NCI-H2029 treated with DMSO at 0.1 percent for 48 hours (cell line): ENCODE measurements around the gene INTS4.
"Not testable (repeated sequence)": the region's sequence is repeated elsewhere in the genome, so short reads cannot be mapped to it uniquely, and the experiment has no call there.

Experiments
- DNase-seq: peaks from one replicate; lab custom pipeline; 2025; lab: John Stamatoyannopoulos, UW

The INTS4 gene, protein sequence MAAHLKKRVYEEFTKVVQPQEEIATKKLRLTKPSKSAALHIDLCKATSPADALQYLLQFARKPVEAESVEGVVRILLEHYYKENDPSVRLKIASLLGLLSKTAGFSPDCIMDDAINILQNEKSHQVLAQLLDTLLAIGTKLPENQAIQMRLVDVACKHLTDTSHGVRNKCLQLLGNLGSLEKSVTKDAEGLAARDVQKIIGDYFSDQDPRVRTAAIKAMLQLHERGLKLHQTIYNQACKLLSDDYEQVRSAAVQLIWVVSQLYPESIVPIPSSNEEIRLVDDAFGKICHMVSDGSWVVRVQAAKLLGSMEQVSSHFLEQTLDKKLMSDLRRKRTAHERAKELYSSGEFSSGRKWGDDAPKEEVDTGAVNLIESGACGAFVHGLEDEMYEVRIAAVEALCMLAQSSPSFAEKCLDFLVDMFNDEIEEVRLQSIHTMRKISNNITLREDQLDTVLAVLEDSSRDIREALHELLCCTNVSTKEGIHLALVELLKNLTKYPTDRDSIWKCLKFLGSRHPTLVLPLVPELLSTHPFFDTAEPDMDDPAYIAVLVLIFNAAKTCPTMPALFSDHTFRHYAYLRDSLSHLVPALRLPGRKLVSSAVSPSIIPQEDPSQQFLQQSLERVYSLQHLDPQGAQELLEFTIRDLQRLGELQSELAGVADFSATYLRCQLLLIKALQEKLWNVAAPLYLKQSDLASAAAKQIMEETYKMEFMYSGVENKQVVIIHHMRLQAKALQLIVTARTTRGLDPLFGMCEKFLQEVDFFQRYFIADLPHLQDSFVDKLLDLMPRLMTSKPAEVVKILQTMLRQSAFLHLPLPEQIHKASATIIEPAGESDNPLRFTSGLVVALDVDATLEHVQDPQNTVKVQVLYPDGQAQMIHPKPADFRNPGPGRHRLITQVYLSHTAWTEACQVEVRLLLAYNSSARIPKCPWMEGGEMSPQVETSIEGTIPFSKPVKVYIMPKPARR

DNA sequence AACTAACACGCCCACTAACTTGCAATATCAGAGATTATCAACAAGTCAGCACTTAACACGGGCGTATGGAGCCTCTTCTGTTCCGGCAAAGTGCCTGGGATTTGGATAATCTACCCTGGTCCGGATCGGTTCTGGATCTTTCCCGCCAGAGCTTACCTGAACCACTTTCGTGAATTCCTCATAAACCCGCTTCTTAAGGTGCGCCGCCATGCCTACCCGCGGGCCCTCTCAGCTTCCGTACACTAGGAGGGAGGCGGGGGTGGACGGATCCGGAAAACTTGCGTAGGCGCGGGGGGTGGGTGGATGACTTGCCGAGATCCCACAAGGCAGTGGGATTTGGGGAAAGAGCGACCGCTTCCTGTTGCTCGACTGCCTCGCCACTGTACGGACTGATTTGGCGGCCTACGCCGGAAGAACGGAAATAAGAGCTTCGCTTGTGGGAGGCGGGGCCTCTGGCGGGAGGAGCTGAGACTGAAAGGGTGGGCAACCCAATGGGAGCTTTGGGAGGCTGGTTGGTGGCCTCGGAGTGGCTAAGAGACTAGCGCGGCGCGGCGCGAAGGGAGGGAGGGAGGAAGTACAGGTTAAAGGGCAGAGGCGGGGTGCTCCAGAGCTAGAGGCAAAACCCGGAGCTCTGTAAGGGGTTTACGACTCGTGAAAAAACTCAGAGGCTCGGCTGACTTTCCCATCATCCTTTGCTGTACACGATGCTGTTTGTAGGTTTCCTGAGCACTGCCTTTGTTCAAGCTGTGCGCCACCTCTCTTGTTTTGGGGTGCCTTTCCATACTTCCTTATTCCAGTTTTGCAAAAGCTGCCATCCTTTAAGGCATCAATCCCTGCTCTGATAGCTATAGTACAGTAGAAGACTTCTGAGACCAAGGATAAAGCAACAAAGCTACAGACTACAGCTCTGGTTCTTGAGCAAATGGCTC is at the start of gene INTS4:
Gene INTS4, minus strand, starts transcription at position 235 of the 929 bp plus-strand sequence. Its CDS starts 25 bp downstream, at position 210.
- peak; percentile 96 for DNase-seq

DNA sequence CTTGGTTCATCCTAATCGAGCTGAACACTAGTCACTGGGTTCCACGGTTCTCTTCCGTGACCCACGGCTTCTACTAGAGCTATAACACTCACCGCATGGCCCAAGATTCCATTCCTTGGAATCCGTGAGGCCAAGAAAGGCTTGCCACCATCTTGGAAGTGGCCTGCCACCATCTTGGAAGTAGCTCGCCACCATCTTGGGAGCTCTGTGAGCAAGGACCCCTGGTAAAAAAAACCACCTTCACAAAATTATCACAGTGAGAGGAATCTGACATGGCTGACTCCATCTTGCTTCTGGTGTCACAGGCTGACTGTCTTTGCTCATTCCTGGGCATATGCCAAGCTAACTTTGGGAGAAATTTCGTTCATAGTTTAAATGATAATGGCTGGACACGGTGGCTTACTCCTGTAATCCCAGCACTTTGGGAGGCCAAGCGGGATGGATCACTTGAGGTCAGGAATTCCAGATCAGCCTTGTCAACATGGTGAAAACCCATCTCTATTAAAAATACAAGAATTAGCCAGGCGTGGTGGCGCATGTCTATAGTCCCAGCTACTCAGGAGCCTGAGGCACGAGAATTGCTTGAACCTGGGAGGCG is 47.5 kb upstream of the INTS4 start:
- DNase-seq = no peak

DNA sequence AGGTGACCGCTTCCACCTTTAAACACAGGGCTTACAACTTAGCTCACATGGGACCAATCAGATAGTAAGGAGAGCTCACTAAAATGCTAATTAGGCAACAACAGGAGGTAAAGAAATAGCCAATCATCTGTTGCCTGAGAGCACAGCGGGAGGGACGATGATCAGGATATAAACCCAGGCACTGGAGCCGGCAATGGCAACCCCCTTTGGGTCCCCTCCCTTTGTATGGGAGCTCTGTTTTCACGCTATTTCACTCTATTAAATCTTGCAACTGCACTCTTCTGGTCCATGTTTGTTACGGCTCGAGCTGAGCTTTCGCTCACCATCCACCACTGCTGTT is 46.9 kb upstream of the INTS4 start:
- not testable (repeated sequence) for DNase-seq

DNA sequence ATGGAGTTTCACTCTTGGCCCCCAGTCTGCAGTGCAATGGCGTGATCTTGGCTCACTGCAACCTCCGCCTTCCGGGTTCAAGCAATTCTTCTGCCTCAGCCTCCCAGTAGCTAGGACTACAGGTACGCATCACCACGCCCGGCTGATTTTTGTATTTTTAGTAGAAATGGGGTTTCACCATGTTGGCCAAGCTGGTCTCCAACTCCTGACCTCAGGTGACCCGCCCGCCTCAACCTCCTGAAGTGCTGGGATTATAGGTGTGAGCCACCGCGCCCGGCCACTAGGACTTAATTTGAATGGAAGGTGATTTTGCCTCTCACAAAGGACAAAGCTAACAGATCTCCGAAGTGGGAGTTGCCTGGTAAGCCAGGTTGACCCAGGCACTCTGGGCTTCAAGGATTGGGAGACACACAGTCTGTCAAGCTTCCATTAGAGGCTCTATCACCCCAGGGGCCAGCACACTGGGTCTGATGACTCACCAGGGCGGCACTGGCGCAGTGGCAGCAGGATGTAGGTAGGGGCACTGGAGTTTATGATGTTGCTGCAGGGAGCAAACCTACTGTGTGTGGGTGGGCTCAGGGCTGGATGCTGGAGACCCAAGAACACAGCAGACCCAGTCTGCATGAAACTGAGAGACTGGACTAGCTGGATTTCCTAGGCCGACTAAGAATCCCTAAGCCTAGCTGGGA is 46.4 kb upstream of the INTS4 start:
- DNase-seq = no peak

DNA sequence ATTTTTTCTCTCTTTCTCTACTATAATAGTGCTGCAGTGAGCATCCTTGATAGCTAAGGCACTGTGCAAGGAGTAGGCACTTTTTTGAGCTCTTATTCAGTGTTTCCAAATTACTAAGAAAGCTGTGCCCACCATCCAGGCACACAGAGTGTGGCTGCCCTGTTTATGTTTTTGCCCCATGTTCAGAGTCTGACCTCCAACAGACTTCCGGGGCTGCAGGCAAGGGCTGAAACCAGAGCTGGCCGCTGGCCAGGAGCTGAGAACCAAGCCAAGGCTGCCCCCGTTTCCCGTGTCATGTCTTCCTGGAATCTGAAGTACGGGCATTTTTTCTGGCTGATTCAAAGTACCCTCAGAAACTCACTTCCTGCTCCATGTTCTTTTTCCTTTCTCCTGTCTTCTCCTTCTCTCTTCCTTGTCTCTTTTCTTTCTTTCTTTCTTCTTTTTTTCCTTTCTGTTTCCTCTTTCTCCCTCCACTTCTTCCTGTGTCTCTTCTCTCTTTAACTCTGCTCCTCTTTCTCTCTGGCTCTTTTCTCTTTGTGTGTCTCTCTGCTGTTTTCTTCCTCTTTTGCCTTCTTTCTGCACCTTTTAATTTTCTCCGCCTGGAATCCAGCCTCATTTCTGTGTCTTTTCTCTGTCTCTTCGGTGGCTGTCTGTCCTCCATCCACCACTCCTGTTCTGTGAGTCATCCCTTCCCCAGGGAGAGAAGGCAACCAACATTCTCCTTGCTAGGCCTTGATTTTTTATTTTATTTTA is 45.6 kb upstream of the INTS4 start:
- peak; percentile 55 for DNase-seq

DNA sequence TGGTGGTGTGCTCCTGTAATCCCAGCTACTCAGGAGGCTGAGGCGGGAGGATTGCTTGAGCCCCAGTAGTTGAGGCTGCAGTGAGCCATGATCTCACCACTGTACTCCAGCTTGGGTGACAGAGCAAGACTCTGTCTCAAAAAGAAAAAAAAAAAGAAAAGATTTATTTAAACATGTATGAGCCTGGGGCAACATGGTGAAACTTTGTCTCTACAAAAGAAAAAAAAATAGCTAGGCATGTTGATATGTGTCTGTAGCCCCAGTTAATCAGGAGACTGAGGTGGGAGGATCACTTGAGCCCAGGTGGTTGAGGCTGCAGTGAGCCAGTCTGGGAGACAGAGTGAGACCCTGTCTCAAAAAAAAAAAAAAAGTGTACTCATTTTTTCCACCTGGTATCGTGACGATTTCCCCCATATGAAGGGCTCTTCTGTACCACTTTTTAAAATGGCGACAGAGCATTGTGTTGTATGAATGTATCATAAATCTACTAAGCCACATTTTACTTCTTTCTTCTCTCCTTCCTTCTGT is 45.0 kb upstream of the INTS4 start:
- DNase-seq = no peak

DNA sequence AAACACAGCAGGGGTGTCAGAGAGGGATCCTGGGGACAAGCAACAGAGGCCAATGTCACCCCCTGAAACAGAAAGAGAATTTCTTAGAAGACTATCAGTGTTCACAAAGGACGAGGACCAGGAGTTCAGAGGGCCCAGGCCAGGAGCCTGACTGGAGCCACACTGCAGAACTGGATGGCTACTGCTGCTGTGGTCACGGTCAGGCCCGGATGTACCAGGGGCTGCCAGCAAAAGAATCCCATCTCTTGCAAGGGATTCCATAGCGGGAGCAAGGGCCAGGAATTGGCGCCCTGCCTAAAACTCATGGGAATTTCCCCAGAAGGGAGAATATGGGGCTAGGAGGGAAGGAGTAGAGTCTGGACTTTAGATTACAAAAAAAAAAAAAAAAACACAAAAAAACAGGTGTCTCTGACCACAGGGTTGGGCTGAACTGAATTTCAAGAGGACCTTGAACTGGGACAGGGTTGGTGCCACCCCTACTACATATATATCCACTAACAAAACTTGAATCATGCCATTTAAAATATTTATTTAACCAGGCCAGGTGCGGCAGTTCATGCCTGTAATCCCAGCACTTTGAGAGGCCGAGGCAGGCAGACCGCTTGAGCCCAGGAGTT is 44.3 kb upstream of the INTS4 start:
- DNase-seq = no peak

DNA sequence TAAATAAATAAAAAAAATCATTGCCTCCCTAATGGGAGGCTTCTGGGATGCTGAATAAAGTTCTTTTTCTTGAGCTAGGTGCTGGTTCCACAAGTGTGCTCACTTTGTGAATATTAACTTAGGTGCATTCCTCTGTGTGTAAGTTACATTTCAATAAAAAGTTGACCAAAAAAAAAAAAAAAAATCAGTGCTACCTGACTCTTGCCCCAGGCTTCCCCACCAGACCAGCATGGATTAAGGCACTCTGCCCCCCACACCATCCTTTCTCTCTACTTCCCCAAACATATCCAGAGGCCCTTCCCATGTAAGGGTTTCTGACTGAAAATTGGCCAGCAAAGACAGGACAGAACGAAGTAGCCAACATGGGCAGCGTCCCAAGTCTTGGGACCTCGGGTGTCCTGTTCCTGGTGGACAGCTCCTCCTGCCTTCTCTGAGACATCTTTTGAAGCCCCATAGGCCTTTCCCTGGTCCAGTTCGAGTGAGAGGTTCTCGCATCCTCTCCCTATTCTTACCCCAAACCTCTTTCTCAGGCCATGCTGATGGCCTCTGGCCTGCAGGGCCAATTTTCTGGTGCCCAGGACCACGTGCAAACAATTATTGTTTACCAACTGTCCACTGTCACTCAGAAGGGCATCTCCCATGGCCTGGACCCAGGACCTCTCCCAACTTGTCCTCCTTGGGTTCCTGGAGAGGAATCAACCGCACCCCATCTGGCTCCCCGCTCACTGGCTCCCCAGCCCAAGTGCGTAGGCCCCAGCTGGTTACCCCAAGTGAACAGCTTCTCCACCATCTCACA is 43.6 kb upstream of the INTS4 start:
- no peak for DNase-seq

DNA sequence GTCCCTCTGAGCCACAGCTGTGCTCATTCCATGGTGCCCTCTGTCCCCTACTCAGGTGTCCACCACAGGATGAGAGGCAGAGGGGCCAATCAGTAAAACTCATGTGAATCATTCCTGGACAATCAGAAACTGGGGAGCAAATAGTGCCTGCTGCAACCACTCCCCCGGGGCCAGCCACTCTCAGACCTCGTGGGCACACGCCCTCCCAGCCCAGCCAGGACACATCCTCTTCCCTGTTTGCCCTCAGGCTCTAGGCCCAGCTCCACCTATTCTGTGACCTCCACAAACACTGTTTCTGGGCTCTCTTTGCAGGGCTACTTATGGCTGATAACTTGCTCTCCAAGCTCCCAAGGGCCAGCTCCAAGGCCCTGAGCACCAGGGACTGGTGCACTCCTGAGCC is 42.6 kb upstream of the INTS4 start:
- DNase-seq = no peak

DNA sequence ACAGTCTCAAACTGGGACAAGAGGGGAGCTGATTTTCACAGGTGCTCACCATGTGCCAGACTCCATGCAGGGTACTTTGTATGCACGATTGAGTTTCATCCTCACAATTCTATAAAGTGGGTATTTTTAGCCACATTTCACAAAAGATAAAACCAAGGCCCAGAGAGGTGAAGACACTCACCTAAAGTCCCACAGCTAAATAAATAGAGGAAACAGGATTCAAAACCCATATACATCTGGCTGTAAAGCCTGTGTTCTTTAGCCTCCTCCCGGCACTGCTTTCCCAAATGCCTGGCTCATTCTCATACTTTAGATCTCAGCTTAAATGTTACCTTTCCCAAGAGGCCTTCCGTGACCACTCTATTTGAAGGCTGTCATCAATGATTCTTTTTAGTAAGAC is 41.8 kb upstream of the INTS4 start:
- DNase-seq = no peak

DNA sequence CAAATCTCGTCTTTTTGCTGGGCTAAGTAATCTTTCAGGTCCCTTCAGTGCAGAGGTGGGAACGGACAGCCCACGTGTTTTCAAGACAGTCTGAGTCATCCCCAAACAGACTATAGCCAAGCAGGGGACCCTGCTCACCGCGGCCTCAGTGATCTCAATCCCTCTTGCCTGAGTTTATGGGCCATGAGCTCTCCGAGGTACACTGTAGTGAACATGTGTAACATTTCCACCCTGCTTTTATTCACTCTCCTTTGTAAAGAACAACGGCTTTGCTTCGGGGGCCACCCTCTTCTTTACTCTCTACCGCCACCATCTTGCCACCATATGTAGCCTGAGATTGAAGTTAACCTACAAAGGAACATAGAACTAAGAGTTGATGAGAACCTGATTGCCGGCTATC is 40.2 kb upstream of the INTS4 start:
- no peak for DNase-seq

DNA sequence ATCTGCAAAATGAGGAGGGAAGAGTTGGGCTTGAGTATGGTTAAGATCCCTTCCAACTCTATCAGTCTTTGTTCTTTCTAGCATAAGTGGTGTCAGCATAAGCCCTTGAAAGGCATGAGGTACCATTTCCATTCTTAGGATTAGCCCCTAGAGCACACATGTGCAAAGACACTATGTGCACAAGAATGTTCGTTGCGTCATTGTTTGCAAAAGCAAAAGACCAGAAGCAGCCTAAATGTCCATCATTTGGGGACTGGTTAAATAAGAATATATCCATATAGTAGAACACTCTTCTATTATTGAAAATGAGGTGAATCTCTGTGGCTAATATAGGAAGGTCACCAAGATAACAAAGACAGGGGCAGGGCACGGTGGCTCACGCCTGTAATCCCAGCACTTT is 38.6 kb upstream of the INTS4 start:
- no peak for DNase-seq

DNA sequence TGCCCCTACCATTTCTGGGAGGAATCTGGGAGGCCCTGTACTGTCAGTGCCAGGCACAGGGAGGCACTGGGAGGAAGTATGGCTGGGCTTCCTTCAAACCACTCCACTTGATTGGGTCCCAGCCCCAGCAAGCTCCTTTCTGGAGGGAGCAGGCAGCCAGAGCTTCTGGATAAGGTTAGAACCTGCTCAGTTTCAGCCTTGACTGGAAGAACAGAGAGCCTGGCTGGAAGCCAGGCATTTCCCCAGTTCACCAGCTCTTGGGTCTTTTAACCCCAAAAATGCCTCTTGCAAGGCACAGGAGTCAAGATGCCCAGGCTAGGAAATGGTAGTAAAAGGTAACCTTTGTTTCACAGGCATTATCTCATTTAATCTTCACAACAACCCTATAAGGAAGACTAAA is 37.6 kb upstream of the INTS4 start:
- peak; percentile 32 for DNase-seq

DNA sequence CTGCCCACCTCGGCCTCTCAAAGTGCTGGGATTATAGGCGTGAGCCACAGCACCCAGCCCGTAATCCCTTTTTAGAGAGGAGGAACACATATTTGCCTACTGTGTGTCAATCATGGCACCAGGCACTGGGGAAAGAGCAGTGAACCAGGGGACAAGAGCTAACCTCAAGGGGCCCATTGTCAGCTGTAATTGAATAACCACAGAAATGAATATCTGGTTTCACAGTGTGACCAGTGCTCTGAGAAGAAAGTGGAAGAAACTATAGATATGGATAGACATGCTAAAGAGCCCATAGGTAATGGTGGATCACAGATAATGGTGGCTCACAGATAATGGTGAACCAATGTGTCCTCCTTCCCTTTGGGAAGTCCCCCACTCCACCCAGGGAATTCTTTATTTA is 37.2 kb upstream of the INTS4 start:
- DNase-seq = no peak

DNA sequence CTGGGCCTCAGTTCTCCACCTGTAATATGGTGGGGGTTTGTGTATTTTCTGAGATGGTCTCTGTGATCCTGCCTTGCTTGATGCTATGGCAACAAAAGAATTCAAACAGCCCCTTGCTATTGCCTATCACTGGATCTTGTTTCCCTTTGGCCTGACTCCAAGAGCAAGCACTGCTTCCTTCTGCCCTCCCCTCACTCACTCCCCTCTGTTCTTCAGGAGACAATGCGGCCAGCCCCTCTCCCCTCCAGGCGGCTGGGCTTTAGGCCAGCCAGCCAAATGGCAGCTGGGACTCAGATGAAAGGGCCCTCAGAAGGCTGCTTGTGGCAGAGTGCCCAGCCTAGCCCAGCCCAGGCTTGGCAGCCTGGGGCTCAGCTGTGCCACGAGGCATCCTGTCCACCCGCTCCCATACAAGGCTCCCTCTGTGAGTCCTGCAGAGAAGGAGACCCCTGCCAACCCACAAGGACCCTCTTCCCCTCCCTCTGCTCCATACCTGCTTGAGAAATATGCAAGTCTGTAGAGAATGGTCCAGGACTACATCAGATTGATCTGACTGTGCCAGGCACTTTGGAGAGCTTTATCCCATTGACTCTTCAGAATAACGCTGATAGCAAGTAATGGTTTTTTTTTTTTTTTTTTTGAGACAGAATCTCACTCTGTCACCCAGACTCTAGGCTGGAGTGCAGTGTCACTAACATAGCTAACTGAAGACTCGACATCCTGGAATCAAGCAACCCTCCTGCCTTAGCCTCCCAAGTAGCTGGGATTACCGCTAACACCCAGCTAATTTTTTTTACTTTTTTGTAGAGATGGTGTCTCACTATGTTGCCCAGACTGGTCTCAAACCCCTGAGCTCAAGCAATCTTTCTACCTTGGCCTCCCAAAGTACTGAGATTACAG is 36.2 kb upstream of the INTS4 start:
- peak; percentile 97 for DNase-seq

DNA sequence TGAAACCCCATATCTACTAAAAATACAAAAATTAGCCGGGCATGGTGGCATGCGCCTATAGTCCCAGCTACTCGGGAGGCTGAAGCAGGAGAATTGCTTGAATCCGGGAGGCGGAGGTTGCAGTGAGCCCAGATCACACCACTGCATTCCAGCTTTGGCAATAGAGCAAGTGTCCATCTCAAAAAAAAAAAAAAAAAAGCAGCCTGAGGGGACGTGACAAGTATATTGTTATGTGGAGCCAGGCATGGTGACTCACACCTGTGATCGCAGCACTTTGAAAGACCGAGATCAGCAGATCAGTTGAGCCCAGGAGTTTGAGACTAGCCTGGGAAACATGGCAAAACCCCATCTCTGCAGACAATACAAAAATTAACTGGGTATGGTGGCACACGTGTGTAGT is 34.0 kb upstream of the INTS4 start:
- DNase-seq = not testable (repeated sequence)

DNA sequence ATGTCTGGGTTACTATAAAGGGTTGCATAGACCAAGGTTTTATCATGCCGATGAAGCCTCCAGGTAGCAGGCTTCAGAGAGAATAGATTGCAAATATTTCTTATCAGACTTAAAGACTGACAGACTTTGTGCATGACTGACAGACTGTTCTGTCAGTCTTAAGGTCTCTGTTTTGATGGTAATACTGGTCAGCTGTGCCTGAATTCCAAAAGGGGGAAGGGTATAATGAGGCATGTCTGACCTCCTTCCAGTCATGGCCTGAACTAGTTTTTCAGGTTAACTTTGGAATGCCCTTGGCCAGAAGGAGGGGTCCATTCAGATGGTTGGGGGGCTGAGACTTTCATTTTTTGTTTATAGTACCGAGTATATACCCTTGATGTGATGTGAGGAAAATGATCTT is 33.3 kb upstream of the INTS4 start:
- DNase-seq = no peak

DNA sequence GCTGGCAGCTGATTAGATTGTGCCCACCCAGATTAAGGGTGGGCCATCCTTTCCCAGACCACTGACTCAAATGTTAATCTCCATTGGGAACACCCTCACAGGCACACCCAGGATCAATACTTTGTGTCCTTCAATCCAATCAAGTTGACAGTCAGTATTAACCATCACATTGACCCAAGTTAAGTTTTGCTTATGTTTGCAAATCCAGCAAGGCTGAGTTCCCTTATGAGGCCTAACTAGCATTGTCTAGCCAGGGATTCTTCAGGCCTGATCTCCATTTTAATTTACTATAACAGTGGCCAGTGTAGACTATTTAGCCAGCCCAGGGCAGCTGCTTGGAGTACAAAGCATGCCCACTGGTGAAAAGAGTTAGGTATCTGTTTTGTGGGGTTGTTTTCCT is 30.9 kb upstream of the INTS4 start:
- DNase-seq = no peak
